Measurements from ENCODE around the gene CDH4. TPM values are rescaled to one million over a fixed set of nuclear protein-coding genes. Genes with fewer than 3 reads are reported as not detected.
A peak's percentile ranks its signal among the peaks of the same experiment; 100 is the strongest.

CDH4 gene
- total RNA-seq, 1 experiment from 2014 or later = not detected

GRCh38 chr20:61767761-61768494 is 515.9 kb downstream of the CDH4 start:
- Histone ChIP-seq H3K4me3 (no peak overlapping the region), H3K9me2 (ENCODE audit: insufficient read depth) (no peaks in the 10 kb centered on the region), H3K27ac (no peak overlapping the region), H3K4me1 (replicated peaks; ENCODE audit: insufficient read depth) (no peaks in the 10 kb centered on the region), H3K9me3 (ENCODE audit: insufficient read depth, low read depth) (no peaks in the 10 kb centered on the region), H4K20me1 (ENCODE audit: insufficient read depth) (0 out of 2 replicates have a peak, but pooled peaks cover 10% of the 10 kb centered on the region), H3K4me2 (no peak overlapping the region), H3K79me2 (ENCODE audit: low read depth) (no peaks in the 10 kb centered on the region), H2AFZ (no peak overlapping the region), H3F3A (ENCODE audit: insufficient read depth, low read depth) (no peaks in the 10 kb centered on the region), H3K36me3 (ENCODE audit: low read depth) (no peaks in the 10 kb centered on the region), H3K27me3 (ENCODE audit: insufficient read depth, low read depth) (peaks cover 100% of the 10 kb centered on the region)
- peak in 1 of 2 experiments; percentile 20 for DNase-seq
- ChIA-PET POLR2A (ENCODE audit: unreplicated experiment) (no interaction called here), CTCF (no interaction called here)
- no TSS peak for BruUV-seq (replicated peaks)
- TF ChIP-seq EZH2 (IDR thresholded peaks at IDR 0.05; ENCODE audit: low read depth) (no peak), CTCF (conservative IDR thresholded peaks at IDR 0.05) (no peak)
- intact Hi-C loops (cut with micrococcal nuclease; ENCODE audit: unreplicated experiment) = no loop called here

- ChIA-PET CTCF (no interaction called here), POLR2A (ENCODE audit: unreplicated experiment) (no interaction called here)
- Histone ChIP-seq H3K4me2 (no peak overlapping the region), H4K20me1 (ENCODE audit: insufficient read depth) (0 out of 2 replicates have a peak, but pooled peaks cover 10% of the 10 kb centered on the region), H3F3A (ENCODE audit: insufficient read depth, low read depth) (no peaks in the 10 kb centered on the region), H2AFZ (no peak overlapping the region), H3K4me1 (replicated peaks; ENCODE audit: insufficient read depth) (no peaks in the 10 kb centered on the region), H3K9me2 (ENCODE audit: insufficient read depth) (no peaks in the 10 kb centered on the region), H3K27me3 (ENCODE audit: insufficient read depth, low read depth) (peaks cover 100% of the 10 kb centered on the region), H3K79me2 (ENCODE audit: low read depth) (no peaks in the 10 kb centered on the region), H3K27ac (no peak overlapping the region), H3K9me3 (ENCODE audit: insufficient read depth, low read depth) (no peaks in the 10 kb centered on the region), H3K4me3 (no peak overlapping the region), H3K36me3 (ENCODE audit: low read depth) (no peaks in the 10 kb centered on the region)
- intact Hi-C loops (cut with micrococcal nuclease; ENCODE audit: unreplicated experiment) = no loop called here
- BruUV-seq (replicated peaks) = no TSS peak
- TF ChIP-seq CTCF (conservative IDR thresholded peaks at IDR 0.05) (no peak), EZH2 (IDR thresholded peaks at IDR 0.05; ENCODE audit: low read depth) (no peak)
- peak in 1 of 2 experiments; percentile 11 for DNase-seq
Observed at GRCh38 chr20:61768571-61769285, 516.7 kb downstream of the CDH4 start.

- H3F3A ChIP-seq (ENCODE audit: insufficient read depth, low read depth) = no peaks in the 10 kb centered on the region
- CTCF ChIA-PET = no interaction called here
- H3K4me1 ChIP-seq (replicated peaks; ENCODE audit: insufficient read depth) = no peaks in the 10 kb centered on the region
- H3K4me2 ChIP-seq = no peak overlapping the region
- H3K27me3 ChIP-seq (ENCODE audit: insufficient read depth, low read depth) = peaks cover 100% of the 10 kb centered on the region
- TF ChIP-seq CTCF (conservative IDR thresholded peaks at IDR 0.05) (no peak), EZH2 (IDR thresholded peaks at IDR 0.05; ENCODE audit: low read depth) (no peak)
- no peaks in the 10 kb centered on the region for H3K36me3 ChIP-seq (ENCODE audit: low read depth)
- no peak overlapping the region for H3K4me3 ChIP-seq
- H3K79me2 ChIP-seq (ENCODE audit: low read depth) = no peaks in the 10 kb centered on the region
- DNase-seq = no peak
- H2AFZ ChIP-seq = no peak overlapping the region
- BruUV-seq (replicated peaks) = no TSS peak
- no peak overlapping the region for H3K27ac ChIP-seq
- intact Hi-C loops (cut with micrococcal nuclease; ENCODE audit: unreplicated experiment) = no loop called here
- H4K20me1 ChIP-seq (ENCODE audit: insufficient read depth) = 0 out of 2 replicates have a peak, but pooled peaks cover 10% of the 10 kb centered on the region
- H3K9me2 ChIP-seq (ENCODE audit: insufficient read depth) = no peaks in the 10 kb centered on the region
- POLR2A ChIA-PET (ENCODE audit: unreplicated experiment) = no interaction called here
- H3K9me3 ChIP-seq (ENCODE audit: insufficient read depth, low read depth) = no peaks in the 10 kb centered on the region
Observed at GRCh38 chr20:61769286-61769832, 517.3 kb downstream of the CDH4 start.
